ENCODE measurements around the gene PBX1. TPM values are rescaled to one million over a fixed set of nuclear protein-coding genes. Genes with fewer than 3 reads are reported as not detected.

PBX1 gene
- total RNA-seq, 3 donors from 2014 or later (not counting 1 experiment from before 2014, with no cell fraction given), result 0.54 to 3.5 (median 1.4) TPM

DNA sequence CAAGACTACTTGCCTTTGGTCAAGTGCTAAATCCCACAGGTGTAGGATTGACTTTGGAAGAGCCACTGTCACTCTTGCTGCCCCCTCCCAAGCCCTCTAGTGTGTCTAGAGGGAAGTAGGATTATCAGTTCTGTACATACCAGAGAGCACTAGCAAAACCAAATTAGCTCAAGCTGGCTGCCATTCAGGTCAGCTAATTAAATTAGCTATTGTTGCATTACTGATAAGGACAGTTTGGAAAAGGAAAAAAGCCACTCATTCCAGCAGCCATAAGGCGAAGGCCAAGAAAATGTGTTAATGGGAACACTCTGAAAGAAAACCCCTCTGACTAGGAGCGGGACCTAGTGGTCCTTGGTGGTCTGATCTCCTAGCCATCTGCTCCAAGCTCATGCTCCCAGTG, 321.7 kb downstream of the PBX1 start:
- Histone ChIP-seq H3K4me1 (ENCODE audit: control insufficient read depth, insufficient read depth, low read length) (no peaks in the 10 kb centered on the region), H3K4me3 (ENCODE audit: low read length) (no peak overlapping the region), H3K36me3 (ENCODE audit: control insufficient read depth, insufficient read depth, low read length) (no peaks in the 10 kb centered on the region), H3K27ac (ENCODE audit: low read length) (no peak overlapping the region), H3K27me3 (ENCODE audit: control insufficient read depth, insufficient read depth, low read length) (no peaks in the 10 kb centered on the region), H3K9me3 (ENCODE audit: control insufficient read depth, insufficient read depth, low read length) (no peaks in the 10 kb centered on the region)
- WGBS (ENCODE audit: insufficient coverage), result 79% methylated on average over 2 of the region's 2 CpGs
- Mint-ChIP-seq H3K4me3 (no peak overlapping the region), H3K27ac (no peak overlapping the region), H3K4me1 (no peaks in the 10 kb centered on the region), H3K27me3 (ENCODE audit: low read depth in 2 of 2) (no peaks in the 10 kb centered on the region), H3K9me3 (peaks cover 0 to 2% of the 10 kb centered on the region in 2 donors), H3K36me3 (no peaks in the 10 kb centered on the region)
- TF ChIP-seq, protein P1, sequence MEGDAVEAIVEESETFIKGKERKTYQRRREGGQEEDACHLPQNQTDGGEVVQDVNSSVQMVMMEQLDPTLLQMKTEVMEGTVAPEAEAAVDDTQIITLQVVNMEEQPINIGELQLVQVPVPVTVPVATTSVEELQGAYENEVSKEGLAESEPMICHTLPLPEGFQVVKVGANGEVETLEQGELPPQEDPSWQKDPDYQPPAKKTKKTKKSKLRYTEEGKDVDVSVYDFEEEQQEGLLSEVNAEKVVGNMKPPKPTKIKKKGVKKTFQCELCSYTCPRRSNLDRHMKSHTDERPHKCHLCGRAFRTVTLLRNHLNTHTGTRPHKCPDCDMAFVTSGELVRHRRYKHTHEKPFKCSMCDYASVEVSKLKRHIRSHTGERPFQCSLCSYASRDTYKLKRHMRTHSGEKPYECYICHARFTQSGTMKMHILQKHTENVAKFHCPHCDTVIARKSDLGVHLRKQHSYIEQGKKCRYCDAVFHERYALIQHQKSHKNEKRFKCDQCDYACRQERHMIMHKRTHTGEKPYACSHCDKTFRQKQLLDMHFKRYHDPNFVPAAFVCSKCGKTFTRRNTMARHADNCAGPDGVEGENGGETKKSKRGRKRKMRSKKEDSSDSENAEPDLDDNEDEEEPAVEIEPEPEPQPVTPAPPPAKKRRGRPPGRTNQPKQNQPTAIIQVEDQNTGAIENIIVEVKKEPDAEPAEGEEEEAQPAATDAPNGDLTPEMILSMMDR (IDR thresholded peaks at IDR 0.05), result no peak
- intact Hi-C loops (cut with micrococcal nuclease), result no loop called here
- no peak for DNase-seq
- ATAC-seq, result no peak

DNA sequence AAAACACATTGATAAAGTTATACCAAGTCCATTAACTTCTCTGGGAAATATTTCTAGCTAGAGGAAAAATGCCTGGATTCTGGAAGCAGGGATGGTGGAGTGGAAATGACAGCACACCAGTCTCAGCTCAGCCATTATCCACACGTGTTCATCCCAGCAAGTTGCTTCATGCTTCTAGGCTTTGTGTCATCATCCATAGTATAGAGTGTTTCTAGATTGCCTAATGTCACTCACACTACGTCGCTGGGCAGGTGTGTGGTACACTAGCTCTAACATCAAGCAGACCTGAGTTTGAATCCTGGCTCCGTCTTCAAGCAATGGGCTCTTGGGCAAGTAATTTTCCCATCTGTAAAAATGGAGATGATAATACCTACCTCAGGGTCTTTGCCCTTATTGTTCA, 326.3 kb downstream of the PBX1 start:
- no peaks in the 10 kb centered on the region for H3K4me1 ChIP-seq (ENCODE audit: control insufficient read depth, insufficient read depth, low read length)
- Mint-ChIP-seq H3K9me3 (peaks cover 2 to 3% of the 10 kb centered on the region in 2 donors), H3K4me3 (no peak overlapping the region), H3K4me1 (no peaks in the 10 kb centered on the region), H3K36me3 (no peaks in the 10 kb centered on the region), H3K27ac (no peak overlapping the region), H3K27me3 (ENCODE audit: low read depth in 2 of 2) (no peaks in the 10 kb centered on the region)
- no peaks in the 10 kb centered on the region for H3K36me3 ChIP-seq (ENCODE audit: control insufficient read depth, insufficient read depth, low read length)
- H3K27ac ChIP-seq (ENCODE audit: low read length), result no peak overlapping the region
- H3K9me3 ChIP-seq (ENCODE audit: control insufficient read depth, insufficient read depth, low read length), result no peaks in the 10 kb centered on the region
- DNase-seq (no peak), ATAC-seq (no peak)
- no peaks in the 10 kb centered on the region for H3K27me3 ChIP-seq (ENCODE audit: control insufficient read depth, insufficient read depth, low read length)
- TF ChIP-seq, protein P1 (IDR thresholded peaks at IDR 0.05), result no peak
- intact Hi-C loops (cut with micrococcal nuclease), result no loop called here
- no peak overlapping the region for H3K4me3 ChIP-seq (ENCODE audit: low read length)
- WGBS (ENCODE audit: insufficient coverage), result 92% methylated on average over 4 of the region's 4 CpGs

DNA sequence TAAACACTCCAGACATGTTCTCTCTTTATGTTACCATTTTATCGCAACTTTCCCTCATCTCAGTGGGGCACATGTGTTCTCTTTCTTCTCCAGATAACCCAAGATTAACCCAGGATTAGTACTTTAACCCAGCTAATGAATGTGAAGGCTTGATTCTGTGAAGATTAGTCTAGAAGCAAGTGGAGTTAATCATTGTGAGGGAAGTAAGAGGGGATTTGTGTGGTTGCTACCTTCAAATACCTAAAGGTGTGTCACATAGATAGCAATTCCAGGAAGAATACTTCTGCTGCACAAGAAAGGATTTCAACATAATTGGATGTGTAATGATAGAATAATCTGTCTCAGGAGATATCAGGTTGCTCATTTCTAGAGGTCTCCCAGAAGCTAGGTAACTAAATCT, 327.1 kb downstream of the PBX1 start:
- Histone ChIP-seq H3K27ac (ENCODE audit: low read length) (no peak overlapping the region), H3K4me3 (ENCODE audit: low read length) (no peak overlapping the region), H3K9me3 (ENCODE audit: control insufficient read depth, insufficient read depth, low read length) (no peaks in the 10 kb centered on the region), H3K4me1 (ENCODE audit: control insufficient read depth, insufficient read depth, low read length) (no peaks in the 10 kb centered on the region), H3K36me3 (ENCODE audit: control insufficient read depth, insufficient read depth, low read length) (no peaks in the 10 kb centered on the region), H3K27me3 (ENCODE audit: control insufficient read depth, insufficient read depth, low read length) (no peaks in the 10 kb centered on the region)
- ATAC-seq (no peak), DNase-seq (no peak)
- Mint-ChIP-seq H3K27ac (no peak overlapping the region), H3K9me3 (peaks cover under 1 to 3% of the 10 kb centered on the region in 2 donors), H3K27me3 (ENCODE audit: low read depth in 2 of 2) (no peaks in the 10 kb centered on the region), H3K4me1 (no peaks in the 10 kb centered on the region), H3K36me3 (no peaks in the 10 kb centered on the region), H3K4me3 (no peak overlapping the region)
- TF ChIP-seq, protein P1 (IDR thresholded peaks at IDR 0.05), result no peak
- intact Hi-C loops (cut with micrococcal nuclease), result no loop called here
- 86% methylated on average over 1 of the region's 1 CpG for WGBS (ENCODE audit: insufficient coverage)

DNA sequence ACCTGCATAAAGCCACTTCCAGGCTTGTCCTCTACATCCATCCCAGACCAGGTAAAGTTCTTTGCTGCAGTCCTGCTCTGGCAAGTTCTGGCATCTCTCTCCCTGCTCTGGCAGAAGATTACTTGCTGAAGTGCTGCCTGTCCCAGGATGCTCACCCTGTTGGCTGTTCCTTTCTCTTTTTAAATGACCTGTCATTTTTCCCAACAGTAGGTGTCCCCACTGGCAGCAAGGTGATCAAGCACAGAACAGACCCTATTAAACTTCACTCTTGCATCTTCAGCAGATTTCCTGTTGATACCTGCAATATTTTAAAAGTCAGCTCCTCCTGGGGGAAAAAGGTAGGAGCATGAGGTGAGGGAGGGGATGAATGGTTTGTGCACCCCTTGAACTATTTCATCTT, 332.6 kb downstream of the PBX1 start:
- H3K9me3 Mint-ChIP-seq, result peaks cover 0 to 3% of the 10 kb centered on the region in 2 donors

More for the DNA sequence above, 332.6 kb downstream of the PBX1 start:
- ATAC-seq, result no peak
- TF ChIP-seq, protein P1 (IDR thresholded peaks at IDR 0.05), result no peak
- no peak overlapping the region for H3K27ac ChIP-seq (ENCODE audit: low read length)
- H3K9me3 ChIP-seq (ENCODE audit: control insufficient read depth, insufficient read depth, low read length), result no peaks in the 10 kb centered on the region
- intact Hi-C loops (cut with micrococcal nuclease), result no loop called here
- H3K27me3 ChIP-seq (ENCODE audit: control insufficient read depth, insufficient read depth, low read length), result no peaks in the 10 kb centered on the region
- H3K4me3 ChIP-seq (ENCODE audit: low read length), result no peak overlapping the region
- no peak overlapping the region for H3K27ac Mint-ChIP-seq
- H3K36me3 ChIP-seq (ENCODE audit: control insufficient read depth, insufficient read depth, low read length), result no peaks in the 10 kb centered on the region
- H3K36me3 Mint-ChIP-seq, result no peaks in the 10 kb centered on the region
- no peaks in the 10 kb centered on the region for H3K4me1 ChIP-seq (ENCODE audit: control insufficient read depth, insufficient read depth, low read length)
- no peak overlapping the region for H3K4me3 Mint-ChIP-seq
- DNase-seq, result no peak
- H3K27me3 Mint-ChIP-seq (ENCODE audit: low read depth in 2 of 2), result no peaks in the 10 kb centered on the region
- H3K4me1 Mint-ChIP-seq, result no peaks in the 10 kb centered on the region
